HG03139 (cell line): ENCODE measurements around the gene SLIT3.
"Not testable (repeated sequence)": the region's sequence is repeated elsewhere in the genome, so short reads cannot be mapped to it uniquely, and the experiment has no call there.

Experiments used
- ATAC-seq: cut with Tn5 transposase; IDR thresholded peaks from one replicate; pipeline ENCODE4 v1.9.1; 2021; ENCODE audit not compliant: unreplicated experiment

Gene SLIT3

DNA sequence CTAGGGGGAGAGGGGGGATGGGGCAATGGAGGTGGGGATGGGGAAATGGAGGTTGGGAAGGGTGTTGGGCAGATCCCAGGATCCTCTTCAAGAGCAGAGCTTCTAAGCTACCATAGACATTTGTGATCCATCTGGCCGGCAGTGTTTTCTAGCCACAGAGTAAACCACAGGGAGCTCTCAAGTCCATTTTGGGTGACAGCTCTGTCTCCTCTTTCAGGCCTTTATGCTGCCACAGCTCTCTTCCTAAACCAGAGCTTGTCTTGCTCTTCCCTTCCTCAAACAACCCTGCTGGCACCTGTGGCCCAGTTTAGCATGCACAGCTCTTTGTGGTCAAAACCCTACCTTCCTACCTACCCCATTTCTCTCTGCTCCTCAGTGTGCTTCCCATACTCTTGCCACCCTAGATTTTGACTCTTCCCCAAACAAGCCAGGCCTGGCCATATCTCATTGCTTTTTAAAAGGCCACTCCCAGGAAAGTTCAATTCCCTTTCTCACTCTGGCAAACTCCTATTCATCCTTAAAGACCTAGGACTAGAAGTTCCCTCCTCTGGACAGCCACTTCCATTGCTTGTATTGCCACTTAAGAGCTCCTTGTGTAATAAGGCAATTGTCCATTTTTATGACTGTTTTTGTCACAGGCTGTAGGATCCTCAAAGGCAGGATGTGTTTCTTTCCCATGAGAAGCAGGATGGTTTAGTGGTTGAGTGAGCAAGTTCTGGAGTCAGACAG, 637.5 kb downstream of the SLIT3 start:
- ATAC-seq: no peak

DNA sequence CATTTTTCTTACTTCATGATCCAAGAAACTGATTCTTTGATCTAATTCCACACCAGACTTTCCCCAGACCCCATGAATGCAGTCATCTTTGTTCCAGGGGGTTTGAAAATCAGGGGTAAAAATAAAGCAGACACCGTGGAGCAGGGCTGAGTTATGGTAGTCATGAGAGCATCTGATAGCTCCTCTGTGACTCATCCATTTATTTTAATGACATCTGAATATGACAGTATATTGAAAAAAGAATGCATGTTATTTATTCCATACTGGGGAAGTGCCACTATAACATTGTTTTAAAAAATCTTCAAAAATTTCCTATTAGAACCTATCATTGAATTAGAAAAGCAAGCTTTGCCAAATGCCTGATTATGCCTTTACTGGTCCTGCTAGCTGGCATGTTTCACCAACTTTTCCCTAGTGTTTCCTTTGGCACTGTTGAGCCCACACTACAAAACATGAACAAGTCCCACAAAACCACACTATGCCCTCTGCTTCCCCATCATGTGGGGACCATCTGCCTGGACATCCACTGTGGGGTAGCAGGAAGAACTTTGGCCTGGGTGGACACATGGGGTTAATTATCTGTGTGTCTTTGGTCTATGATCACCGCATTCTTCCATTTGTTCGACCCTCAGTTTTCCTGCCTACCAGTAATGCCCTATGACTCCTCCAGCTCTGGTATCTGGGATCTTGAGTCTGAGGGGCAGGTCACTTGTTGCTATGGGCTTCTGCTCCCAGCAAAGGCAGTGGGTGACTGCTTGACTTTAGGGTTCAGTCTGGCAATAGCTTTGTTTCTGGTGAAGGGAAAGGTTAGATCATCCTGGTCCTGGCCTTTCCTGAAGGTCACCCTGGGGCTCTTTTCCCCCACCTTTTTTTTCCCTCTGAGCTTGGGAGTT, 639.1 kb downstream of the SLIT3 start:
- ATAC-seq: no peak

DNA sequence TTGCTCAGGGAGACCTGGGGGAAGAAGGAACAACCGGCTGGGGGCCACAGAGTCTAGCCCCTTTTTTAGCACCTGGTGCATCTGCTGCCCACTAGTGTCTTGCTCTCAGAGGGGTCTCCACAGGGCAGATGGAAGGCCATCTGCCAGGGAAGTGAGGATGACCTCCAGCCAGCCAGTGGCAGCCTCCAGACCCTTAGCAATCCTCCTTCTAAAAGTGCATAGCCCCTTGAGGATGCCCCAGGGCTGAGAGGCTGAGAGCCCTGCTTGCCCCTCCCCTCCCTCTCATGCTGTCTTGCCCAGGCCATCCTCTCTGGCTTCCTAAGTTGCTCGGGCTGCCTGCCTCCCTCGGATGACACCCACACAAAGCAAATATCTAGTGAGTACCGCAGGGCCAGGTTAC, 640.2 kb downstream of the SLIT3 start:
- no peak for ATAC-seq

DNA sequence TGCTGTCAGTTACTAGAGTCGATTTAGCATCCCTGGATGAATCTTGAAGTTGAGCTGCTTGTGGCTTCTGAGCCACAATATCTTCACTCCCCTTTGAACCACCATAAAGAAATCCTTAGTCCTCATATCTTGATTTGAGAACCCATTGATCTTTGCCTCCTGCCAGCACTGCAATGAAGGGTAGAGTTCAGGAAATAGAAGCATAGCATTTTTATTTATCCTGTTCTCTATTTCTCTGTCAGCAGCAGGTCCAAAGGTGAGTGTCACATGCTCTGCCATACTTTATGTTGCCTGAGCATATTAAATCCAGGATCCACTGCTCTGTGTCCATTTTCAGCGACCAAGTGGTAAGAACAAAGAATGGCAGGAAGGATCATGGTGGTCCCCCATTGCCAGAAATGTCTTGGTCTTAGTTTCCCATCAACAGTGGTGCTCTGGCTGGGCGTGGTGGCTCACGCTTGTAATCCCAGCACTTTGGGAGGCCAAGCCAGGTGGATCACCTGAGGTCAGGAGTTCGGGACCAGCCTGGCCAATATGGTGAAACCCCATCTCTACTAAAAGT, 641.6 kb downstream of the SLIT3 start:
- ATAC-seq: no peak

DNA sequence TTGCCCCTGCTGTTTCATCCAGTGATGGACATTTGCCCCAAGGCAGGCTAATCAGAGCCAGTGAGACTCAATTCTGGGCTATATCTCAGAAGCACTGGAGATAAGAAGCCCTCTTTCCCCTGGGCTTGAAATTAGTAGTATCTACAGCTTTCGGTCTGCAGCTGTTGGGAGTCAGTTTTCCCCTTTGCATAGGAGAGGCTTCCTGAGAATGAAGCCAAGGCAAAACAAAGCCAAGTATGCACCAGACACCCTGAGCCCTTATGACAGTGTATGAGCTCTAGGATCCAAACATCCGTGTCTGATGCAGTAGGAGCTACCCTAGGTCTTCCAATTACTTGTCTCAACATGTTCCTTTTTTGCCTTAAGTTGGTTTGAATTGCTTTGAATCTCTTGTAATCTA, 642.5 kb downstream of the SLIT3 start:
- ATAC-seq: no peak

DNA sequence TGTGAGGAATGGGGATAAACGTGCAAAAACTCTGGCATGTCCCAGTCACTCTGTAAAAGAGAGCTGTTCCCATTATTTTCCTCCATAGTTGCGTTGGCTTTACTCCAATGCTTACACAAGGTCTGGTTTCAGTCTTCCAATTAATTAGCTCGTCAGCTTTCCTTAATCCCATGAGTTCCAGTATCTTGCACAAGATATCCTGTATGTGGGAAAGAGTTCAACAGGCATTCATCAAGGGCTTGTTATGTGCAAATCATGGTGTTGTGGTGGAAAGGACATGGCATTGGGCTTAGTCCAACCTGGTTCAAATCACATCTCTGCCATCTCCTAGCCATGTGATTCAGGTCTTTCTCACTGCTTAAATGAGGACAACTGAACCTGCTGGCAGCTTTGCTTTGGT, 644.3 kb downstream of the SLIT3 start:
- ATAC-seq: no peak

DNA sequence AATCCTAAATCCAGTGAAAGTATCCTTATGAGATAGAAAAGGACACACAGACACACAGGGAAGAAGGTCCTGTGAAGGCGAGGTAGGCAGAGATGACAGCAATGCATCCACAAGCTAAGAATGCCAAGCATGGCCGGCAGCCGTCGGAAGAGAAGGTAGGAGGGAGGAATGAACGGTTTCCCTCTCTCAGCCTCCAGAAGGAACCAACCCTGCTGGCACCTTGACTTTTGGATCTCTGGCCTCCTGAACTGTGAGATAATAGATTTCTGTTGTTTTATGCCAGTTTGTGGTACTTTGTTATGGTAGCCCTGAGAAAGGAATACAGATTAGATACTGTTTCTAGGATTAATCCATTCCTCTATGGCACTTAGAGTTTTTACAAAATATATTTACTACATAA, 645.6 kb downstream of the SLIT3 start:
- no peak for ATAC-seq

DNA sequence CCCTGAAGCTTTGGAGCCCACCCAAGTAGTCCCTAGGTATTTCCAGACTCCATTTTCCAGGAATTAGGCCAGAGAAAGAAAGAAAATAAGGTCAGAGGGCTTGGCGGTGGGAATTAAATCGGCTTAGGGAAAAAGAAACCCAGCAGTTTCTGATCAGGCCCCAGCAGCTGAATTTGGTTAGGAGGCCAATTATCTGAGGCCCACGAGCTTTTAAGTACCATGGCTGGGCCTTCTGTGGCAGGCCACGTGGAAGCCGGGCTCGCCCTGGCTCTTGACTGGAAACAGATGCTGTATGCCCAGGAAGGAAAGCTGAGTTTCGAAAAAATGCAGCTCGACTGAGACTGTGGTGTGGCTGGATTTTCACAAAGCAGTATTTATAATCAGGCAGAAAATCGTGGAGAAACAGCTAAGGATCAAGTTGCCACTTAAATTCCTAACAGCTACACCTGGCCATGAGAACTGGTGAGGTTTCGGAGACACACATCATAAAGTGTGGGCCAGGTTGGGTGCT, 646.7 kb downstream of the SLIT3 start:
- ATAC-seq: no peak

DNA sequence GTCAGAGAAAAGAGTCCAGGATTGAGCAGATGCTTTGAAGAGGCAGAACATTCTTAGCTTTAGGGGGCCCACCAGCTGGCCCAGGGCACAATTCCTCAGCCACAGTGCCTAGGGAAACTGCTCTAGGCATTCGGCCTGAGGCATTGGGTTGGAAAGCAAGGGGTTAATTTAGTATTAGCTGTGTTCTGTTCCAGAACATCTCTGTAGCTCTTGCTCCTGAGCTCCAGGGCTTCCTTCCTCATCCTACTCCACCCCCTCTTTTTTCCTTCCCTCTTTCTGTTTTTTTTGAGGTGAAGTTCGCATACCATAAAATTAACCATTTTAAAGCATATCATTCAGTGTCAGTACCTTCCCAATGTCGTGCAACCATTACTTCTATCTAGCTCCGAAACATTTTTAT, 647.3 kb downstream of the SLIT3 start:
- no peak for ATAC-seq

DNA sequence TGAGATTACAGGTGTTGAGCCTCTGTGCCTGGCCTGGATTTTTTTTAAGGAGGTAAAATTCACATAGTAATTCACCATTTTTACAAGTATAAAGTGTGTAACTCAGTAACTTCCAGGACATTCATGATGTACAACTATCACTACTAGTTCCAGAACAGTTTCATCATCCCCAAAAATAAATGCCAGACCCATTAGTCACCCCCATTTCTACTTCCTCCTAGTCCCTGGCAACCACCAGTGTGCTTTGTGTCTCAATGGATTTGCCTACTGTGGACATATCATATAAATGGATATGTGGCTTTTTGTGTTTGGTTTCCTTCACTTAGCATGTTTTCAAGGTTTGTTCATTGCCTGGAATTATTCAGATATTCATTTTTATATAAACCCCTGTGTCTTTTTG, 649.3 kb downstream of the SLIT3 start:
- ATAC-seq: no peak

DNA sequence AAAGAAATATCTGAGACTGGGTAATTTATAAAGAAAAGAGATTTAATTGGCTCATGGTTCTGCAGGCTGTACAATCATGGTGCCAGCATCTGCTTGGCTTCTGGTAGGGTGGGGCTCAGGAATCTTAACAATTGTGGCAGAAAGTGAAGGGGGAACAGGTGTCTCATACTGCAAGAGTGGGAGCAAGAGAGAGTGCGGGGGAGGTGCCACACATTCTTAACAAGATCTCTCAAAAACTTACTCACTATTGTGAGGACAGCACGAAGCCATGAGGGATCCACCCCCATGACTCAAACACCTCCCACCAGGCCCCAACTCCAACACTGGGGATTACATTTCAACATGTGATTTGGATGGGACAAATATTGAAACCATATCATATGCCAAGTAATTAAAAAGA, 651.6 kb downstream of the SLIT3 start:
- ATAC-seq: no peak

DNA sequence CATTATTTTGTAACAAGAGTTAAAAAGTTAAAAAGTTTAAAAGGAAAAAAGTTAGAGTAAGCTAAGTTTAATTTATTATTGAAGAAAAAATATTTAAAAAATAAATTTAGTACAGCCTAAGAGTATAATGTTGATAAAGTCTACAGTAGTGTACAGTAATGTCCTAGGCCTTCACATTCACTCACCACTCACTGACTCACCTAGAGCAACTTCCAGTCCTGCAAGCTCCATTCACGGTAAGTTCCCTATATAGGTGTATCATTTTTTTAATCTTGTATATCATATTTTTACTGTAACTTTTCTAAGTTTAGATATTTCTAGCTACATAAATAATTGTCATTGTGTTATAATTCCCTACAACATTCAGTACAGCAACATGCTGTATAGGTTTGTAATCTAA, 652.4 kb downstream of the SLIT3 start:
- ATAC-seq: no peak

DNA sequence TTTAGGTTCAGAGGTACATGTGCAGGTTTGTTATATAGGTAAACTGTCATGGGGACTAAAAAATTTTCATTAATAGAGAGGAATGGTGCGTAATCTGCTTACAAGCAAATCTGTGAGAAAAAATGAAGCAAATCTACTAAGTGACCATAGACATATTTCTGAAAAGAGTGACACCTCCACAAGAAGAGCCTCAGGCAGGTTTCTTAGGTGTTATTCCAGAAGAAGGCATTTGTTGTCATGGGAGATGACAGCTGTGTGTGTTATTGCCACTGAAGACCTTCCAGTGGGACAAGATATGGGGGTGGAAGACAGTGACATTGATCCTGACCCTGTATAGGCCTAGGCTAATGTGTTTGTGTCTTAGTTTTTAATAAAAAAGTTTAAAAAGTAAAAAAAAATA, 652.9 kb downstream of the SLIT3 start:
- ATAC-seq: no peak

DNA sequence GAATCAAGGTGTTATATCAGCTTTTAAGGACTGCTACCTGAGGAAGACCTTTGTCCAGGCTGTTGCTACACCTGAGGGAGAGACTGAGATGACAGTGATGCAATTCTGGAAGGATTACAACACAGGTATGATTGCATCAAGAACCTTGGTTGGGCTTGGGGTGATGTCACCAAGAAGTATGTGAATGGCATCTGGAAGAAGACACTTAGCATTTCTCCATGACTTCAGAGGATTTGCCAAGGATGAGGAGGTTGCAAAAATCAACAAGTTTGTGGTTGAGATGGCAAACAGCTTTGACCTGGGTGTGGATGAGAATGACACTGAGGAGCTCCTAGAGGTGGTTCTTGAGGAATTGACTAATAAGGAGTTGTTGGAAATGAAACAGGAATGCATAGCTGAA, 653.9 kb downstream of the SLIT3 start:
- ATAC-seq: no peak

DNA sequence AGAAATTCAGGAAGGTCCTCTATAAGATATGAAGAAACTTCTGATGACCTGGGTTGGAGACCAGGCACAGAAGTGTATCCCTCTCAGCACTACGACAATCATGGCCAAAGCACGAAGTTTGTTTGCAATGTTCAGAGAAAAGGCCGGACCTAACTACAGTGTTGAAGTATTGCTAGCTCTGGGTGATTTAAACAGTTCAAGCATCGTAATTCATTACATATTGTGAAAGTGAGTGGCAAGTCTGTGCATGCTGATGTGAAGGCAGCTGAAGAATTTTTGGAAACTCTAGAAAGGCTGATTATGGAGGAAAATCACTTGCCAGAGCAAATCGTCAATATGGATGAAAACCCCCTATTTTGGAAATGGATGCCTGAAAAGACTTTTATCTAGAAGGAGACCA, 654.6 kb downstream of the SLIT3 start:
- ATAC-seq: no peak

DNA sequence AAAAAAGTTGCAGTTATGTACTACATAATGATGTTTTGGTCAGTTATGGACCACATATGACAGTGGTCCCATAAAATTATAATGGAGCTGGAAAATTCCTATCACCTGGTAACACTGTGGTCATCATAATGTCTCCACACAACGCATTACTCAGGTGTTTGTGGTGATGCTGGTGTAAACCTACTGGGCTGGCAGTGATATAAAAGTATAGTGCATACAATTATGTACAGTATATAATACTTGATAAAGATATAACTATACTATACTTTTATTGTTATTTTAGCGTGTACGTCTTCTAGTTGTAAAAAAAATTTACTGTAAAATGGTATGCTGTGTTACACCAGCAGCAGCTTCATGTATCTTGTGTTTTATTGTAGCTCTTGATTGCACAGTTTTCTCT, 655.7 kb downstream of the SLIT3 start:
- ATAC-seq: no peak

DNA sequence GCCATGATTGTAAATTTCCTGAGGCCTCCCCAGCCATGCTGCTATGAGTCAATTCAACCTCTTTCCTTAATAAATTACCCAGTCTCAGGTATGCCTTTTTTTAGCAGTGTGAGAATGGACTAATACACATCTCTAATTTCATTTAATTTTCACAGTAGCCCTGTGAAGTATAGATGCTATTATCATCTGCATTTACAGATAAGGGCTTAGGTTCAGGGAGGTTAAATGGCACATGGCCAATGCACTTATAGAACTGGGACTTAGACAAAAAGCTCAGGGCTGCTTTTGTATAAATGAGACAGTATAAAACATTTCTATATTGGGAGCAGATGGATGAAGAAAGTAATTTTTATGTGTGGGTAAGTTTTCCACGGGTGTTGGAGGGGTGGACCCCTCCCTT, 658.9 kb downstream of the SLIT3 start:
- no peak for ATAC-seq

DNA sequence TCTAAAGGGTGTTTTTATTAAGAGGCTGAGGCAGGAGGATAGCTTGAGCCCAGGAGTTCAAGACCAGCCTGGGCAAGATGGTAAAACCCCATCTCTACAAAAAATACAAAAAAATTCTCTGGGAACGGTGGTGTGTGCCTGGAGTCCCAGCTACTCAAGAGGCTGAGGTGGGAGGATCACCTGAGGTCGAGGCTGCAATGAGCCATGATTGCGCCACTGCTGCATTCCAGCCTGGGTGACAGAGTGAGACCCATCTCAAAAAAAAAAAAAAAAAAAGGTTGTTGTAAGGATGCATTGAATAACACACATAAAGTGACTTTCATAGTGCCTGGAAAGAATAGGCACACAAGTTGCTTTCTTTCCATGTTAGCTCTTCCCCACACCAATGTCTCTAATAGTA, 662.1 kb downstream of the SLIT3 start:
- ATAC-seq: not testable (repeated sequence)

DNA sequence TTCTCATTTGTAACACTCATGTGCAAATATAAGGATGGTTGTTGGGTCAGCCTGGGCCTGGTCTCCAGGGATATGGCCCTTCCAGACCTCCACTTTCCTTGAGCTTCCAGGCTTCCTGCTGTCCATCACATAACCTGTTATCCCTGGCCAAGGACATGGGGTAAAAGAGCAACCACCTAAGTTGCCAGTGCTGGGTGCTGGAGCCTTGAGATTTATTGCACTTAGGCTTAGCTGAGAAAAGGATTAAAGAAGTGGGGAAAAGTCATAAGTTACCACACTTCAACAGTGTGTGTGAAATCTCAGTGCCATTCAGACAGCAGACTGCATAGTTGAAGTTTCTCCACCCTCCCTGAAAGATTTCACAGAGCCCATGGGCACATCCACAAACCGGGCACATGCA, 663.1 kb downstream of the SLIT3 start:
- ATAC-seq: no peak

DNA sequence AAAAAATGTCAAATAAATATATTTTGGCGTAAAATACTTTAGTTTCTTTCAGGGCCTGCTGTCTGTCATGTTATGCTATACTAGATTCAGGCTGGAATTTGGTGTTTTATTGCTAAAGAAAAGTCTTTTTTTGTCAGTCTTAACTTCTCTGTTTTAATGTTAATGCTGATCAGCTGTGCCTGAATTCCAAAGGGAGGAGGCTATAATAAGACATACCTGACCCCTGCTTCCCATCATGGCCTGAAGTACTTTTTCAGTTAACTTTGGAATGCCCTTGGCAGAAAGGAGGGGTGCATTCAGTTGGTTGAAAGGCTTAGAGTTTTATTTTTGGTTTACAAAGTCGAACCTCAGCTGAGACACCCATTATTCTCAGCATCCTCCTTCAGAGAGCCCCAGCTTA, 663.7 kb downstream of the SLIT3 start:
- ATAC-seq: no peak

DNA sequence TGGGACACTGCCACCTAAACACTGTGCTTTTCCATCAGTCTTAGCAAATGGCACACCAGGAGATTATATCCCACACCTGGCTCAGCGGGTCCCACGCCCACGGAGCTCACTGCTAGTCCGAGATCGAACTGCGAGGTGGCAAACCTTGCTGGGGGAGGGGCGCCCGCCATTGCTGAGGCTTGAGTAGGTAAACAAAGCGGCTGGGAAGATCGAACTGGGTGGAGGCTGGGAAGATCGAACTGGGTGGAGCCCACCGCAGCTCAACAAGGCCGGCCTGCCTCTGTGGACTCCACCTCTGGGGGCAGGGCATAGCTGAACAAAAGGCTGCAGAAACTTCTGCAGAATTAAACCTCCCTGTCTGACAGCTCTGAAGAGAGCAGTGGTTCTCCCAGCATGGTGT, 670.0 kb downstream of the SLIT3 start:
- not testable (repeated sequence) for ATAC-seq

DNA sequence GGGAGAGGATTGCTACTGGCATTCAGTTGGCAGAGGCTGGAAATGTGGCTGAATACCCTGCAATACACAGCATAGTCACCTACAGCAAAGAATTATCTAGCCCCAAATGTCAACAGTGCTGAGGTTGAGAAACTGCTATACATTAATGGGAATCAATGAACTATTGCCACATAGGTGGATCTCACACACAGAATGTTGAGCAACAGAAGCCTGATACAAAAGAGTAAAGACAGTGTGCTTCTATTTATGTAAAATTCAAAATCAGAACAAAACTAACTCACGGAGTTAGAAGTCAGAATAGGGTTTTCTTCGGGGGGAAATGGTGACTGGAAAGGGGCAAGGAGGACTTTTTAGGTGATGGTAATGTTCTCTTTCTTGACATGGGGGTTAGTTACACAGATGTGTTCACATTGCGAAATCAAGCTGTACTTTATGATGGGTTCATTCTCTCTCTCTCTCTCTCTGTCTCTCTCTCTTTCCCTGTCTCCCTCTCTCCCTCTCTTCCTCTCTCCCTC, 676.0 kb downstream of the SLIT3 start:
- no peak for ATAC-seq
